ENCODE data around the gene C7orf25. TPM values are rescaled to one million over a fixed set of nuclear protein-coding genes. Genes with fewer than 3 reads are reported as not detected.

The C7orf25 gene
- total and polyA plus RNA-seq, 12 donors: 1.4 to 10.3 (median 3.3) TPM

- Histone ChIP-seq H3K4me1 (peaks cover 5 to 55% (median 45%) of the 10 kb centered on the region in 9 donors), H3K27me3 (no peaks in the 10 kb centered on the region), H3K4me3 (peak overlapping the region; percentile 68 to 97 (median 90)), H3K9me3 (no peaks in the 10 kb centered on the region), H3K36me3 (peaks cover 0 to 35% (median 18%) of the 10 kb centered on the region in 9 donors), H3K27ac (peak overlapping the region in 9 of 10 donors; percentile 75 to 93 (median 84))
- intact Hi-C loops (cut with DNase I): loop anchor here in 5 of 10 donors (2.0 to 10.0 kb wide), 5 partner anchors 20 to 902 kb away; partner anchors contain the start of genes C7orf25 (in 1 of the 5) and COA1 (in 1 of the 5)
- peak; percentile 3 to 66 (median 48) for ATAC-seq
- TF ChIP-seq, protein P1, sequence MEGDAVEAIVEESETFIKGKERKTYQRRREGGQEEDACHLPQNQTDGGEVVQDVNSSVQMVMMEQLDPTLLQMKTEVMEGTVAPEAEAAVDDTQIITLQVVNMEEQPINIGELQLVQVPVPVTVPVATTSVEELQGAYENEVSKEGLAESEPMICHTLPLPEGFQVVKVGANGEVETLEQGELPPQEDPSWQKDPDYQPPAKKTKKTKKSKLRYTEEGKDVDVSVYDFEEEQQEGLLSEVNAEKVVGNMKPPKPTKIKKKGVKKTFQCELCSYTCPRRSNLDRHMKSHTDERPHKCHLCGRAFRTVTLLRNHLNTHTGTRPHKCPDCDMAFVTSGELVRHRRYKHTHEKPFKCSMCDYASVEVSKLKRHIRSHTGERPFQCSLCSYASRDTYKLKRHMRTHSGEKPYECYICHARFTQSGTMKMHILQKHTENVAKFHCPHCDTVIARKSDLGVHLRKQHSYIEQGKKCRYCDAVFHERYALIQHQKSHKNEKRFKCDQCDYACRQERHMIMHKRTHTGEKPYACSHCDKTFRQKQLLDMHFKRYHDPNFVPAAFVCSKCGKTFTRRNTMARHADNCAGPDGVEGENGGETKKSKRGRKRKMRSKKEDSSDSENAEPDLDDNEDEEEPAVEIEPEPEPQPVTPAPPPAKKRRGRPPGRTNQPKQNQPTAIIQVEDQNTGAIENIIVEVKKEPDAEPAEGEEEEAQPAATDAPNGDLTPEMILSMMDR (IDR thresholded peaks at IDR 0.05): no peak
- DNase-seq: peak in 1 of 2 donors; percentile 51
- WGBS, 2 donors: 2% methylated on average over 17 of the region's 17 CpGs
These were observed 21.1 kb upstream of the C7orf25 start for GRCh38 chr7:42932811-42933591.

DNA sequence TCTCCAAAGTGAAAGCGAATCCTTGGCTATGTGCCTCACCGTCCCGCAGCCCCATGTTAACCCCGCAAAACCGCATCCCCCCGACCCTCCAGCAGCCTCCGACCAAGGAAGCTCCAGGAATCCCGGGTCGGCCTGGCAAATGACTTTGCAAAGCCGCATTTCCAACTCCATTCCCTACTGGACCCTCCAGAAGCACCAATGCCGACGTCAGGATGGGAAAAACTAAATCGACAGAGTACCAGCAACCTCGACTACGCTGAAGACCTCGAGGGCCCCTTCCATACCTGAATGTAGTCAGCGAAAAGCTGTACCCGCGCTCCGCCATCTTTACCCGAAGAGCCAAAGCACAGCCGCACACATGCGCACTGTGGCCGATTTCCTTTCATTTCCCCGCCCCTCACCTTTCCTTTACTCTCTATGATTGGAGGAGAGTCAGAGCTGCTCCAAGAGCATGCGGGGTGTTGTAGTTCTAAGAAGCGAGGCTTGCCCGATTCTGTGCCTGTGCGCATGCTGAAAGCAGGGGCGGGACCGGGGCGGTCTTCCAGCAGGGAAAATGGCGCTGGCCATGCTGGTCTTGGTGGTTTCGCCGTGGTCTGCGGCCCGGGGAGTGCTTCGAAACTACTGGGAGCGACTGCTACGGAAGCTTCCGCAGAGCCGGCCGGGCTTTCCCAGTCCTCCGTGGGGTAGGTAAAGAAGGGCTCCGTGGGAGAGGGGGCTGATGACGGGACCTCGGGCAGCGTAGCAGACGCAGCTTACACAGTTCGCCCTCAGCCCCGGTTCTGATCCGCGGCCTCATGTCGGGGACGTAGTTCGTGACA, 20.2 kb upstream of the C7orf25 start, which contains the start of the genes MRPL32 and PSMA2:
Gene MRPL32, plus strand, starts transcription at position 543 of the 818 bp plus-strand sequence. Its CDS starts 11 bp downstream, at position 554.
Gene PSMA2, minus strand, starts transcription at position 341 of the 818 bp plus-strand sequence. Its CDS starts 16 bp downstream, at position 325.
- no peaks in the 10 kb centered on the region for H3K9me3 ChIP-seq
- no peaks in the 10 kb centered on the region for H3K27me3 ChIP-seq
- H3K27ac ChIP-seq: peak within 1 kb of the TSS; percentile 71 to 93 (median 82)
- intact Hi-C loops (cut with DNase I): loop anchor here in 5 of 10 donors (2.0 to 10.0 kb wide), 5 partner anchors 19 to 903 kb away; partner anchors contain the start of genes C7orf25 (in 2 of the 5) and COA1 (in 1 of the 5)
- H3K36me3 ChIP-seq: peaks cover 0 to 33% (median 14%) of the 10 kb centered on the region in 9 donors
- H3K4me3 ChIP-seq: peak within 1 kb of the TSS; percentile 68 to 97 (median 90)
- 0 to 1% methylated on average over 56 of the region's 56 CpGs for WGBS, 2 donors
- TF ChIP-seq, protein P1 (IDR thresholded peaks at IDR 0.05): no peak
- ATAC-seq: peak; percentile 100
- H3K4me1 ChIP-seq: peaks cover 5 to 64% (median 45%) of the 10 kb centered on the region in 9 donors
- DNase-seq: peak; percentile 91 to 96

- 0% methylated on average over 12 of the region's 12 CpGs for WGBS, 2 donors
- H3K4me1 ChIP-seq: peaks cover 5 to 64% (median 45%) of the 10 kb centered on the region in 9 donors
- ATAC-seq: no peak
- H3K27me3 ChIP-seq: no peaks in the 10 kb centered on the region
- H3K27ac ChIP-seq: peak overlapping the region; percentile 69 to 93 (median 78)
- peaks cover 0 to 33% (median 14%) of the 10 kb centered on the region in 9 donors for H3K36me3 ChIP-seq
- DNase-seq: no peak
- peak overlapping the region; percentile 68 to 97 (median 90) for H3K4me3 ChIP-seq
- TF ChIP-seq, protein P1 (IDR thresholded peaks at IDR 0.05): no peak
- intact Hi-C loops (cut with DNase I): loop anchor here in 4 of 10 donors (2.0 to 10.0 kb wide), 5 partner anchors 19 to 903 kb away; partner anchors contain the start of genes C7orf25 (in 1 of the 4) and COA1 (in 1 of the 4)
- H3K9me3 ChIP-seq: no peaks in the 10 kb centered on the region
These were observed 19.6 kb upstream of the C7orf25 start for GRCh38 chr7:42931447-42931833.
